Tibial nerve (tissue), 4 donors: ENCODE results near the gene TTC21B. TPM values are rescaled to one million over a fixed set of nuclear protein-coding genes. Genes with fewer than 3 reads are reported as not detected.

ENCODE experiments used
- DNase-seq, 2 donors: peaks; one replicate each; pipeline ENCODE4 v3.0.0-alpha.2; 2019; ENCODE audit warnings: low spot score in 2 of 2
- H3K27ac ChIP-seq, 4 donors: fragments of 200-600 bp; sonication (generic) in 3 of 4; one replicate each; pipeline ENCODE4 v1.5.1; 2017 to 2019; ENCODE audit warnings: mild to moderate bottlenecking in 1 of 4
- H3K27me3 ChIP-seq, 2 donors: fragments of 200-600 bp; sonication (generic) in 1 of 2; one replicate each; pipeline versions ENCODE4 v1.5.1 to v1.6.0; 2017 to 2019
- H3K36me3 ChIP-seq, 3 donors: fragments of 200-600 bp; sonication (generic); one replicate each; pipeline ENCODE4 v1.5.1; 2018 to 2019
- H3K4me1 ChIP-seq, 4 donors: fragments of 200-600 bp; sonication (generic) in 3 of 4; one replicate each; pipeline ENCODE4 v1.5.1; 2017 to 2019
- H3K4me3 ChIP-seq, 4 donors: fragments of 200-600 bp; sonication (generic) in 3 of 4; one replicate each; pipeline ENCODE4 v1.5.1; 2017 to 2019; ENCODE audit warnings: mild to moderate bottlenecking in 1 of 4, moderate library complexity in 1 of 4
- H3K9me3 ChIP-seq, 4 donors: fragments of 200-600 bp; sonication (generic) in 3 of 4; one replicate each; pipeline ENCODE4 v1.5.1; 2017 to 2019
- CTCF ChIP-seq, 5 experiments: fragments of 200-600 bp in 3 of 5; fragments of 450-650 bp in 2 of 5; sonication (generic) in 3 of 5; IDR thresholded peaks; one replicate each; pipeline ENCODE4 v1.5.1; 2016 to 2019; ENCODE audit warnings: antibody characterized with exemption in 5 of 5, mild to moderate bottlenecking in 3 of 5, moderate library complexity in 2 of 5
- EP300 ChIP-seq, 2 donors: sonication (generic); formaldehyde crosslinking; IDR thresholded peaks; one replicate each; pipeline ENCODE4 v1.6.1; 2017; ENCODE audit warnings: antibody characterized with exemption in 2 of 2, mild to moderate bottlenecking in 1 of 2
- POLR2A ChIP-seq, 2 donors: fragments of 450-650 bp; IDR thresholded peaks; one replicate each; pipeline ENCODE4 v1.6.1; 2017; ENCODE audit warnings: antibody characterized with exemption in 2 of 2, mild to moderate bottlenecking in 2 of 2, moderate library complexity in 2 of 2
- WGBS, 2 donors: methylation state at CpG; one replicate each; pipeline ENCODE4 v1.1.5; 2018; 5-methylcytosine and 5-hydroxymethylcytosine counted together
- total RNA-seq, 4 donors: library from RNA; depleted of rRNA; stranded (reverse); fragments of >200 nt; gene quantifications; one replicate each; pipeline ENCODE4 v1.1.0, GENCODE V29; 2016

TTC21B gene
- total RNA-seq, 4 donors from 2014 or later = 39.6 to 58.8 (median 55.9) TPM

- H3K4me1 ChIP-seq = peaks cover 0 to 35% (median 6%) of the 10 kb centered on the region in 4 donors
- no peaks in the 10 kb centered on the region for H3K27me3 ChIP-seq
- H3K9me3 ChIP-seq = no peaks in the 10 kb centered on the region
- no peak for TF ChIP-seq CTCF (IDR thresholded peaks at IDR 0.05)
- no peak for TF ChIP-seq POLR2A (IDR thresholded peaks at IDR 0.05)
- no peak for TF ChIP-seq EP300 (IDR thresholded peaks at IDR 0.05)
- DNase-seq = no peak
- H3K36me3 ChIP-seq = peaks cover 0 to 44% (median 0%) of the 10 kb centered on the region in 3 donors
- no peak overlapping the region for H3K4me3 ChIP-seq
- 96 to 97% methylated on average over 1 of the region's 1 CpG for WGBS, 2 donors
- peak overlapping the region in 2 of 4 donors; percentile 68 to 69 for H3K27ac ChIP-seq
Measured at GRCh38 chr2:165891345-165891744, 62.2 kb downstream of the TTC21B start.

GRCh38 chr2:165889798-165890197, 63.8 kb downstream of the TTC21B start:
- Histone ChIP-seq H3K27me3 (no peaks in the 10 kb centered on the region), H3K4me3 (no peak overlapping the region), H3K4me1 (peaks cover 0 to 35% (median 6%) of the 10 kb centered on the region in 4 donors), H3K27ac (peak overlapping the region in 2 of 4 donors; percentile 69 to 73), H3K36me3 (peaks cover 0 to 38% (median under 1%) of the 10 kb centered on the region in 3 donors), H3K9me3 (no peaks in the 10 kb centered on the region)
- no peak for TF ChIP-seq CTCF (IDR thresholded peaks at IDR 0.05)
- no peak for TF ChIP-seq POLR2A (IDR thresholded peaks at IDR 0.05)
- no peak for TF ChIP-seq EP300 (IDR thresholded peaks at IDR 0.05)
- DNase-seq = no peak

GRCh38 chr2:165889158-165889557, 64.4 kb downstream of the TTC21B start:
- no peaks in the 10 kb centered on the region for H3K27me3 ChIP-seq
- TF ChIP-seq POLR2A (IDR thresholded peaks at IDR 0.05) (no peak), EP300 (IDR thresholded peaks at IDR 0.05) (peak in 1 of 2 donors; percentile 12)
- DNase-seq = no peak
- peak overlapping the region in 3 of 4 donors; percentile 54 to 73 (median 69) for H3K27ac ChIP-seq
- H3K4me3 ChIP-seq = no peak overlapping the region
- peaks cover 0 to 35% (median 3%) of the 10 kb centered on the region in 3 donors for H3K36me3 ChIP-seq
- no peaks in the 10 kb centered on the region for H3K9me3 ChIP-seq
- 43 to 48% methylated on average over 1 of the region's 1 CpG for WGBS, 2 donors
- peaks cover 0 to 35% (median 6%) of the 10 kb centered on the region in 4 donors for H3K4me1 ChIP-seq

GRCh38 chr2:165888171-165888570, 65.4 kb downstream of the TTC21B start:
- 48 to 62% methylated on average over 2 of the region's 2 CpGs for WGBS, 2 donors

GRCh38 chr2:165886487-165887146, 67.0 kb downstream of the TTC21B start:
- Histone ChIP-seq H3K9me3 (no peaks in the 10 kb centered on the region), H3K4me1 (peaks cover 0 to 35% (median 6%) of the 10 kb centered on the region in 4 donors), H3K36me3 (peaks cover 0 to 29% (median 3%) of the 10 kb centered on the region in 3 donors), H3K27me3 (no peaks in the 10 kb centered on the region), H3K27ac (peak overlapping the region in 2 of 4 donors; percentile 69 to 73), H3K4me3 (no peak overlapping the region)
- 89 to 97% methylated on average over 3 of the region's 3 CpGs for WGBS, 2 donors
- no peak for DNase-seq
- TF ChIP-seq POLR2A (IDR thresholded peaks at IDR 0.05) (no peak), CTCF (IDR thresholded peaks at IDR 0.05) (no peak), EP300 (IDR thresholded peaks at IDR 0.05) (no peak)

More at GRCh38 chr2:165888171-165888570, 65.4 kb downstream of the TTC21B start:
- Histone ChIP-seq H3K27ac (peak overlapping the region in 3 of 4 donors; percentile 16 to 73 (median 69)), H3K27me3 (no peaks in the 10 kb centered on the region), H3K4me1 (peaks cover 0 to 35% (median 6%) of the 10 kb centered on the region in 4 donors), H3K36me3 (peaks cover 0 to 33% (median 3%) of the 10 kb centered on the region in 3 donors), H3K9me3 (no peaks in the 10 kb centered on the region), H3K4me3 (no peak overlapping the region)
- DNase-seq = no peak
- no peak for TF ChIP-seq POLR2A (IDR thresholded peaks at IDR 0.05)
- no peak for TF ChIP-seq CTCF (IDR thresholded peaks at IDR 0.05)
- TF ChIP-seq EP300 (IDR thresholded peaks at IDR 0.05) = no peak
